Measurements from ENCODE around the gene APLP1.

- TF ChIP-seq POLR2A (IDR thresholded peaks at IDR 0.05) = no peak
- no peak for TF ChIP-seq CTCF (IDR thresholded peaks at IDR 0.05)
These were observed 3.2 kb downstream of the APLP1 start for GRCh38 chr19:35871611-35872010.

Measured in esophagus squamous epithelium (tissue), 4 donors.